ENCODE measurements around the gene SPANXC. TPM values are rescaled to one million over a fixed set of nuclear protein-coding genes. Genes with fewer than 3 reads are reported as not detected.
"Not testable (repeated sequence)": the region's sequence is repeated elsewhere in the genome, so short reads cannot be mapped to it uniquely, and the experiment has no call there.

SPANXC gene
- total RNA-seq (2022) = not detected in 2 replicates
- Bru-seq, nascent RNA = not detected
- BruChase-seq, experiment 1, labeled RNA remaining after a 2-hour chase = not detected
- not detected for BruChase-seq, experiment 2, labeled RNA remaining after a 6-hour chase
- long read RNA-seq = 0 reads

GRCh38 chrX:141242417-141242816, at the start of gene SPANXC:
SPANXC (minus strand) TSS chrX:141242517; CDS start chrX:141242457, 60 bp downstream.
- BruUV-seq (replicated peaks); H3K4me1 Mint-ChIP-seq (ENCODE audit: low read depth, unreplicated experiment); H3K27me3 Mint-ChIP-seq (ENCODE audit: insufficient read depth, unreplicated experiment); POLR2A ChIA-PET; H3K4me3 ChIP-seq (ENCODE audit: low read depth, low read length); DNase-seq; H3K27me3 ChIP-seq (replicated peaks; ENCODE audit: control insufficient read depth, insufficient read depth, low read length); H3K4me3 Mint-ChIP-seq (ENCODE audit: unreplicated experiment); H3K36me3 ChIP-seq (ENCODE audit: control insufficient read depth, insufficient read depth, low read length); H3K36me3 Mint-ChIP-seq (ENCODE audit: insufficient read depth, unreplicated experiment); CTCF ChIA-PET; H3K9me3 ChIP-seq; H3K4me1 ChIP-seq; intact Hi-C loops (cut with micrococcal nuclease; ENCODE audit: unreplicated experiment); H3K9me3 Mint-ChIP-seq (ENCODE audit: unreplicated experiment); H3K27ac Mint-ChIP-seq (ENCODE audit: unreplicated experiment): not testable (repeated sequence)

- Histone ChIP-seq H3K9me3 (no peaks in the 10 kb centered on the region), H3K36me3 (ENCODE audit: control insufficient read depth, insufficient read depth, low read length) (no peaks in the 10 kb centered on the region), H3K4me1 (no peaks in the 10 kb centered on the region), H3K4me3 (ENCODE audit: low read depth, low read length) (no peak overlapping the region), H3K27me3 (replicated peaks; ENCODE audit: control insufficient read depth, insufficient read depth, low read length) (no peaks in the 10 kb centered on the region)
- Mint-ChIP-seq H3K36me3 (ENCODE audit: insufficient read depth, unreplicated experiment) (no peaks in the 10 kb centered on the region), H3K4me1 (ENCODE audit: low read depth, unreplicated experiment) (no peaks in the 10 kb centered on the region), H3K9me3 (ENCODE audit: unreplicated experiment) (no peaks in the 10 kb centered on the region), H3K27me3 (ENCODE audit: insufficient read depth, unreplicated experiment) (no peaks in the 10 kb centered on the region), H3K4me3 (ENCODE audit: unreplicated experiment) (no peak overlapping the region), H3K27ac (ENCODE audit: unreplicated experiment) (no peak overlapping the region)
- ChIA-PET CTCF (no interaction called here), POLR2A (no interaction called here)
- intact Hi-C loops (cut with micrococcal nuclease; ENCODE audit: unreplicated experiment) = loop anchor here (5.0 kb wide), 1 partner anchor 808 kb away; no protein-coding TSS in a partner anchor
- TF ChIP-seq CTCF (IDR thresholded peaks at IDR 0.05; ENCODE audit: insufficient read depth in 1 of 2, low read depth in 1 of 2, low read length in 1 of 2, severe bottlenecking in 1 of 2, unreplicated experiment in 1 of 2) = no peak
- no TSS peak for BruUV-seq (replicated peaks)
- DNase-seq = no peak
Measured at GRCh38 chrX:141279476-141279875, 37.2 kb upstream of the SPANXC start.

- no peaks in the 10 kb centered on the region for H3K9me3 Mint-ChIP-seq (ENCODE audit: unreplicated experiment)
- Histone ChIP-seq H3K27me3 (replicated peaks; ENCODE audit: control insufficient read depth, insufficient read depth, low read length) (no peaks in the 10 kb centered on the region), H3K36me3 (ENCODE audit: control insufficient read depth, insufficient read depth, low read length) (no peaks in the 10 kb centered on the region), H3K9me3 (no peaks in the 10 kb centered on the region), H3K4me3 (ENCODE audit: low read depth, low read length) (no peak overlapping the region), H3K4me1 (no peaks in the 10 kb centered on the region)
- no peaks in the 10 kb centered on the region for H3K27me3 Mint-ChIP-seq (ENCODE audit: insufficient read depth, unreplicated experiment)
- BruUV-seq (replicated peaks) = no TSS peak
- DNase-seq = no peak
- ChIA-PET POLR2A (no interaction called here), CTCF (no interaction called here)
- no peak overlapping the region for H3K27ac Mint-ChIP-seq (ENCODE audit: unreplicated experiment)
- H3K36me3 Mint-ChIP-seq (ENCODE audit: insufficient read depth, unreplicated experiment) = no peaks in the 10 kb centered on the region
- H3K4me3 Mint-ChIP-seq (ENCODE audit: unreplicated experiment) = no peak overlapping the region
- intact Hi-C loops (cut with micrococcal nuclease; ENCODE audit: unreplicated experiment) = loop anchor here (5.0 kb wide), 1 partner anchor 809 kb away; no protein-coding TSS in a partner anchor
- no peaks in the 10 kb centered on the region for H3K4me1 Mint-ChIP-seq (ENCODE audit: low read depth, unreplicated experiment)
- TF ChIP-seq CTCF (IDR thresholded peaks at IDR 0.05; ENCODE audit: insufficient read depth in 1 of 2, low read depth in 1 of 2, low read length in 1 of 2, severe bottlenecking in 1 of 2, unreplicated experiment in 1 of 2) = no peak
Measured at GRCh38 chrX:141278306-141278705, 36.0 kb upstream of the SPANXC start.

- Mint-ChIP-seq H3K27ac (ENCODE audit: unreplicated experiment) (no peak overlapping the region), H3K36me3 (ENCODE audit: insufficient read depth, unreplicated experiment) (no peaks in the 10 kb centered on the region), H3K4me3 (ENCODE audit: unreplicated experiment) (no peak overlapping the region), H3K4me1 (ENCODE audit: low read depth, unreplicated experiment) (no peaks in the 10 kb centered on the region), H3K9me3 (ENCODE audit: unreplicated experiment) (peaks cover 10% of the 10 kb centered on the region), H3K27me3 (ENCODE audit: insufficient read depth, unreplicated experiment) (no peaks in the 10 kb centered on the region)
- BruUV-seq (replicated peaks) = no TSS peak
- Histone ChIP-seq H3K27me3 (replicated peaks; ENCODE audit: control insufficient read depth, insufficient read depth, low read length) (no peaks in the 10 kb centered on the region), H3K9me3 (no peaks in the 10 kb centered on the region), H3K4me1 (no peaks in the 10 kb centered on the region), H3K36me3 (ENCODE audit: control insufficient read depth, insufficient read depth, low read length) (no peaks in the 10 kb centered on the region), H3K4me3 (ENCODE audit: low read depth, low read length) (no peak overlapping the region)
- intact Hi-C loops (cut with micrococcal nuclease; ENCODE audit: unreplicated experiment) = no loop called here
- ChIA-PET POLR2A (no interaction called here), CTCF (no interaction called here)
- no peak for TF ChIP-seq CTCF (IDR thresholded peaks at IDR 0.05; ENCODE audit: insufficient read depth in 1 of 2, low read depth in 1 of 2, low read length in 1 of 2, severe bottlenecking in 1 of 2, unreplicated experiment in 1 of 2)
- no peak for DNase-seq
Measured at GRCh38 chrX:141258080-141258479, 15.8 kb upstream of the SPANXC start.

Measured in Caco-2 (cell line).